SK-MEL-5 (cell line): ENCODE measurements around the gene IL12RB2. TPM values are rescaled to one million over a fixed set of nuclear protein-coding genes. Genes with fewer than 3 reads are reported as not detected.

ENCODE experiments used
- DNase-seq: peaks from one replicate; pipeline ENCODE4 v3.0.0-alpha.2; 2016; ENCODE audit warnings: low read depth, low spot score
- in situ Hi-C: cut with HindIII; loops from 2 replicates; pipeline ENCODE4 v1.10.0; 2016; ENCODE audit warnings: low sequenced_read_pairs, high pct_unique_total_duplicates, low pct_unique_long_range_greater_than_20kb
- total RNA-seq: library from RNA; depleted of rRNA; stranded (reverse); fragments of >200 nt; shearing (Covaris generic); gene quantifications from 2 replicates; pipeline ENCODE4 v1.2.3, GENCODE V29; 2014

The IL12RB2 gene
- total RNA-seq, 1 experiment from 2014 or later: 29.8 TPM

- no peak for DNase-seq
- in situ Hi-C loops: no loop called here
Observed at GRCh38 chr1:67336783-67337182, 29.1 kb downstream of the IL12RB2 start.

- no peak for DNase-seq
- in situ Hi-C loops: no loop called here
Observed at GRCh38 chr1:67338642-67339041, 31.0 kb downstream of the IL12RB2 start.

- in situ Hi-C loops: no loop called here
- peak; percentile 50 for DNase-seq
Observed at GRCh38 chr1:67339623-67340343, 32.1 kb downstream of the IL12RB2 start.

GRCh38 chr1:67342076-67342890 lies 34.6 kb downstream of the IL12RB2 start:
- in situ Hi-C loops: no loop called here
- DNase-seq: no peak

GRCh38 chr1:67345556-67345955 lies 37.9 kb downstream of the IL12RB2 start:
- in situ Hi-C loops: no loop called here
- DNase-seq: no peak

GRCh38 chr1:67346982-67347381 lies 39.3 kb downstream of the IL12RB2 start:
- DNase-seq: no peak
- in situ Hi-C loops: no loop called here

GRCh38 chr1:67347688-67348472 lies 40.2 kb downstream of the IL12RB2 start:
- in situ Hi-C loops: no loop called here
- DNase-seq: peak; percentile 69

- in situ Hi-C loops: no loop called here
- no peak for DNase-seq
Observed at GRCh38 chr1:67348586-67349252, 41.0 kb downstream of the IL12RB2 start.

- no peak for DNase-seq
- in situ Hi-C loops: no loop called here
Observed at GRCh38 chr1:67350783-67351182, 43.1 kb downstream of the IL12RB2 start.

GRCh38 chr1:67352211-67352610 lies 44.5 kb downstream of the IL12RB2 start:
- DNase-seq: no peak
- in situ Hi-C loops: no loop called here

GRCh38 chr1:67355745-67356424 lies 48.2 kb downstream of the IL12RB2 start:
- no peak for DNase-seq
- in situ Hi-C loops: no loop called here

GRCh38 chr1:67359592-67359991 lies 51.9 kb downstream of the IL12RB2 start:
- DNase-seq: no peak
- in situ Hi-C loops: no loop called here

- no peak for DNase-seq
- in situ Hi-C loops: no loop called here
Observed at GRCh38 chr1:67361641-67362040, 54.0 kb downstream of the IL12RB2 start.

- DNase-seq: peak; percentile 51
- in situ Hi-C loops: no loop called here
Observed at GRCh38 chr1:67367370-67368045, 59.8 kb downstream of the IL12RB2 start.

GRCh38 chr1:67368046-67368514 lies 60.4 kb downstream of the IL12RB2 start:
- no peak for DNase-seq

GRCh38 chr1:67371043-67371442 lies 63.4 kb downstream of the IL12RB2 start:
- in situ Hi-C loops: no loop called here
- no peak for DNase-seq

More at GRCh38 chr1:67368046-67368514, 60.4 kb downstream of the IL12RB2 start:
- in situ Hi-C loops: no loop called here

- no peak for DNase-seq
- in situ Hi-C loops: no loop called here
Observed at GRCh38 chr1:67371681-67372080, 64.0 kb downstream of the IL12RB2 start.
